GM19324 (cell line): Measurements from ENCODE around the gene ELOVL3.
"Not testable (repeated sequence)": the region's sequence is repeated elsewhere in the genome, so short reads cannot be mapped to it uniquely, and the experiment has no call there.

ENCODE experiments used
- ATAC-seq: cut with Tn5 transposase; IDR thresholded peaks from one replicate; pipeline ENCODE4 v1.9.1; 2021; ENCODE audit warnings: mild to moderate bottlenecking, moderate library complexity; ENCODE audit not compliant: unreplicated experiment, low FRiP score

The ELOVL3 gene

GRCh38 chr10:102225646-102226541 lies at the start of gene ELOVL3:
TSS of gene ELOVL3 (plus strand) at chr10:102226299. CDS start at chr10:102226549, 250 bp downstream.
- peak; percentile 84 for ATAC-seq

GRCh38 chr10:102184606-102185005 lies 41.5 kb upstream of the ELOVL3 start:
- no peak for ATAC-seq

GRCh38 chr10:102185272-102185671 lies 40.8 kb upstream of the ELOVL3 start:
- no peak for ATAC-seq

GRCh38 chr10:102185811-102186527 lies 40.1 kb upstream of the ELOVL3 start:
- ATAC-seq = no peak

GRCh38 chr10:102188298-102188940 lies 37.7 kb upstream of the ELOVL3 start:
- no peak for ATAC-seq

- not testable (repeated sequence) for ATAC-seq
Observed at GRCh38 chr10:102188941-102189898, 36.9 kb upstream of the ELOVL3 start.

GRCh38 chr10:102191956-102192355 lies 34.1 kb upstream of the ELOVL3 start:
- no peak for ATAC-seq

- ATAC-seq = no peak
Observed at GRCh38 chr10:102195296-102195870, 30.7 kb upstream of the ELOVL3 start.

GRCh38 chr10:102196893-102197292 lies 29.2 kb upstream of the ELOVL3 start:
- no peak for ATAC-seq

- no peak for ATAC-seq
Observed at GRCh38 chr10:102198027-102198426, 28.1 kb upstream of the ELOVL3 start.

GRCh38 chr10:102200751-102201640 lies 25.1 kb upstream of the ELOVL3 start:
- no peak for ATAC-seq

GRCh38 chr10:102202386-102202785 lies 23.7 kb upstream of the ELOVL3 start:
- no peak for ATAC-seq

- no peak for ATAC-seq
Observed at GRCh38 chr10:102208311-102209035, 17.6 kb upstream of the ELOVL3 start.

GRCh38 chr10:102211615-102212299 lies 14.3 kb upstream of the ELOVL3 start:
- ATAC-seq = no peak

- ATAC-seq = not testable (repeated sequence)
Observed at GRCh38 chr10:102213599-102213998, 12.5 kb upstream of the ELOVL3 start.

GRCh38 chr10:102219370-102219769 lies 6.7 kb upstream of the ELOVL3 start:
- ATAC-seq = no peak

- no peak for ATAC-seq
Observed at GRCh38 chr10:102220612-102221011, 5.5 kb upstream of the ELOVL3 start.
